Measurements from ENCODE around the gene PIK3C2B. TPM values are rescaled to one million over a fixed set of nuclear protein-coding genes. Genes with fewer than 3 reads are reported as not detected.

The PIK3C2B gene
- total RNA-seq, 1 experiment from 2014 or later, result 52.4 TPM

GRCh38 chr1:204480515-204480914 is 14.1 kb downstream of the PIK3C2B start:
- Histone ChIP-seq H3K36me3 (ENCODE audit: low read depth) (peaks cover 5% of the 10 kb centered on the region; the same call in 1 of the 2 replicates), H3K9me3 (ENCODE audit: insufficient read depth, low read depth) (no peaks in the 10 kb centered on the region), H3K9me2 (ENCODE audit: insufficient read depth) (no peaks in the 10 kb centered on the region), H3K27me3 (ENCODE audit: insufficient read depth, low read depth) (no peaks in the 10 kb centered on the region), H3K4me1 (replicated peaks; ENCODE audit: insufficient read depth) (peaks cover 64% of the 10 kb centered on the region), H3K4me2 (peak overlapping the region; percentile 55), H4K20me1 (ENCODE audit: insufficient read depth) (peaks cover 55% of the 10 kb centered on the region), H2AFZ (no peak overlapping the region), H3K79me2 (ENCODE audit: low read depth) (peaks cover 99% of the 10 kb centered on the region), H3K27ac (0 out of 2 replicates have a peak overlapping the region, but pooled peaks have one; percentile 9), H3K4me3 (no peak overlapping the region), H3F3A (ENCODE audit: insufficient read depth, low read depth) (peaks cover 5% of the 10 kb centered on the region; the same call in 1 of the 2 replicates)
- no TSS peak for BruUV-seq (replicated peaks)
- intact Hi-C loops (cut with micrococcal nuclease; ENCODE audit: unreplicated experiment), result no loop called here
- TF ChIP-seq EZH2 (IDR thresholded peaks at IDR 0.05; ENCODE audit: low read depth) (no peak), CTCF (conservative IDR thresholded peaks at IDR 0.05) (no peak)
- POLR2A ChIA-PET (ENCODE audit: unreplicated experiment), result no interaction called here
- no peak for DNase-seq
- CTCF ChIA-PET, result no interaction called here

- Histone ChIP-seq H3K4me2 (peak overlapping the region; percentile 55), H3K4me3 (no peak overlapping the region), H3K27me3 (ENCODE audit: insufficient read depth, low read depth) (no peaks in the 10 kb centered on the region), H3K79me2 (ENCODE audit: low read depth) (peaks cover 98% of the 10 kb centered on the region), H4K20me1 (ENCODE audit: insufficient read depth) (peaks cover 57% of the 10 kb centered on the region), H2AFZ (no peak overlapping the region), H3K9me2 (ENCODE audit: insufficient read depth) (no peaks in the 10 kb centered on the region), H3F3A (ENCODE audit: insufficient read depth, low read depth) (peaks cover 5% of the 10 kb centered on the region; the same call in 1 of the 2 replicates), H3K4me1 (replicated peaks; ENCODE audit: insufficient read depth) (peaks cover 56% of the 10 kb centered on the region), H3K36me3 (ENCODE audit: low read depth) (peaks cover 5% of the 10 kb centered on the region; the same call in 1 of the 2 replicates), H3K27ac (0 out of 2 replicates have a peak overlapping the region, but pooled peaks have one; percentile 9), H3K9me3 (ENCODE audit: insufficient read depth, low read depth) (no peaks in the 10 kb centered on the region)
- no TSS peak for BruUV-seq (replicated peaks)
- TF ChIP-seq CTCF (conservative IDR thresholded peaks at IDR 0.05) (no peak), EZH2 (IDR thresholded peaks at IDR 0.05; ENCODE audit: low read depth) (no peak)
- POLR2A ChIA-PET (ENCODE audit: unreplicated experiment), result interaction anchor here (0.6 to 0.9 kb wide), 6 partner anchors 20 to 328 kb away, joined by 3 to 7 read pairs (median 3); no protein-coding TSS in a partner anchor
- intact Hi-C loops (cut with micrococcal nuclease; ENCODE audit: unreplicated experiment), result loop anchor here (2.0 kb wide), 2 partner anchors 15 to 37 kb away; partner anchors contain the start of gene PIK3C2B
- DNase-seq, result peak; percentile 73 to 74
- CTCF ChIA-PET, result interaction anchor here (0.7 to 1.2 kb wide), 4 partner anchors 24 to 327 kb away, joined by 3 to 4 read pairs (median 3); no protein-coding TSS in a partner anchor
Observed at GRCh38 chr1:204479387-204480136, 15.0 kb downstream of the PIK3C2B start.

- H3K4me3 ChIP-seq, result no peak overlapping the region
- no peak overlapping the region for H2AFZ ChIP-seq
- peaks cover 50% of the 10 kb centered on the region for H3K4me1 ChIP-seq (replicated peaks; ENCODE audit: insufficient read depth)
- peaks cover 57% of the 10 kb centered on the region for H4K20me1 ChIP-seq (ENCODE audit: insufficient read depth)
- peaks cover 91% of the 10 kb centered on the region for H3K79me2 ChIP-seq (ENCODE audit: low read depth)
- H3K9me3 ChIP-seq (ENCODE audit: insufficient read depth, low read depth), result no peaks in the 10 kb centered on the region
- peaks cover 5% of the 10 kb centered on the region; the same call in 1 of the 2 replicates for H3K36me3 ChIP-seq (ENCODE audit: low read depth)
- no peaks in the 10 kb centered on the region for H3K27me3 ChIP-seq (ENCODE audit: insufficient read depth, low read depth)
- no peak for DNase-seq
- H3K9me2 ChIP-seq (ENCODE audit: insufficient read depth), result no peaks in the 10 kb centered on the region
- peaks cover 5% of the 10 kb centered on the region; the same call in 1 of the 2 replicates for H3F3A ChIP-seq (ENCODE audit: insufficient read depth, low read depth)
- TF ChIP-seq CTCF (conservative IDR thresholded peaks at IDR 0.05) (no peak), EZH2 (IDR thresholded peaks at IDR 0.05; ENCODE audit: low read depth) (no peak)
- intact Hi-C loops (cut with micrococcal nuclease; ENCODE audit: unreplicated experiment), result loop anchor here (2.0 kb wide), 2 partner anchors 16 to 36 kb away; partner anchors contain the start of gene PIK3C2B
- CTCF ChIA-PET, result interaction anchor here (0.7 to 1.2 kb wide), 4 partner anchors 24 to 328 kb away, joined by 3 to 4 read pairs (median 3); no protein-coding TSS in a partner anchor
- BruUV-seq (replicated peaks), result no TSS peak
- POLR2A ChIA-PET (ENCODE audit: unreplicated experiment), result interaction anchor here (0.6 to 0.7 kb wide), 5 partner anchors 29 to 328 kb away, joined by 3 to 6 read pairs (median 3); no protein-coding TSS in a partner anchor
- H3K27ac ChIP-seq, result 0 out of 2 replicates have a peak overlapping the region, but pooled peaks have one; percentile 9
- H3K4me2 ChIP-seq, result peak overlapping the region; percentile 55
Observed at GRCh38 chr1:204478921-204479320, 15.7 kb downstream of the PIK3C2B start.

All from PC-9 (cell line).